IMR-90 (cell line): Measurements from ENCODE around the gene LONP1. TPM values are rescaled to one million over a fixed set of nuclear protein-coding genes. Genes with fewer than 3 reads are reported as not detected.

ENCODE experiments used
- ATAC-seq: fragments of 200-7000 bp; cut with Tn5 transposase; 2 replicates; pipeline ENCODE4 v1.9.1; 2020; ENCODE audit warnings: low read depth, mild to moderate bottlenecking, moderate library complexity
- BruUV-seq: library from RNA; stranded (reverse); fragments of 400-500 nt; replicated peaks from 2 replicates; lab custom pipeline; 2021; lab: Mats Ljungman, UMichigan
- CTCF ChIA-PET: fragments of 300-600 bp; formaldehyde crosslinking; extraction: SDS; loops from one replicate; lab custom pipeline; 2021; ENCODE audit warnings: antibody characterized with exemption; lab: Yijun Ruan, JAX
- POLR2A ChIA-PET: fragments of 300-600 bp; sonication (Branson Sonifier 250); formaldehyde crosslinking; loops from one replicate; lab custom pipeline; 2022; ENCODE audit warnings: antibody characterized with exemption; ENCODE audit not compliant: unreplicated experiment; lab: Charles Lee
- DNase-seq: peaks from one replicate; pipeline ENCODE4 v3.0.0; 2013
- H2AFZ ChIP-seq: replicated peaks from 2 replicates; pipeline ENCODE3; 2013; ENCODE audit warnings: low read length, mild to moderate bottlenecking; ENCODE audit not compliant: poor library complexity
- H2AK5ac ChIP-seq: 2 replicates; pipeline ENCODE4 v1.6.1; 2013; ENCODE audit warnings: low read depth, low read length, inconsistent platforms
- H2AK9ac ChIP-seq: replicated peaks from 2 replicates; pipeline ENCODE3; 2013; ENCODE audit warnings: mild to moderate bottlenecking, low read depth, low read length, moderate library complexity; ENCODE audit not compliant: poor library complexity
- H2BK120ac ChIP-seq: 2 replicates; pipeline ENCODE4 v1.6.1; 2013; ENCODE audit warnings: low read depth, low read length, inconsistent platforms
- H2BK15ac ChIP-seq: 3 replicates; pipeline ENCODE4 v1.6.1; 2013; ENCODE audit warnings: low read depth, low read length, inconsistent platforms
- H2BK20ac ChIP-seq: 2 replicates; pipeline ENCODE4 v1.6.1; 2013; ENCODE audit warnings: low read depth, mild to moderate bottlenecking, inconsistent platforms, low read length, moderate library complexity
- H2BK5ac ChIP-seq: 2 replicates; pipeline ENCODE4 v1.6.1; 2013; ENCODE audit warnings: mild to moderate bottlenecking, low read depth, low read length, inconsistent platforms; ENCODE audit not compliant: poor library complexity, severe bottlenecking
- H3K14ac ChIP-seq: replicated peaks from 2 replicates; pipeline ENCODE4 v1.6.1; 2013; ENCODE audit warnings: low read depth, low read length, inconsistent platforms
- H3K18ac ChIP-seq: 2 replicates; pipeline ENCODE4 v1.6.1; 2013; ENCODE audit warnings: low read depth, low read length, control low read depth
- H3K23ac ChIP-seq: 2 replicates; pipeline ENCODE4 v1.6.1; 2013; ENCODE audit warnings: low read depth, low read length, inconsistent platforms
- H3K27ac ChIP-seq: 2 replicates; pipeline ENCODE4 v1.5.1; 2013; ENCODE audit warnings: mild to moderate bottlenecking, control low read depth, low read length; ENCODE audit not compliant: insufficient read depth
- H3K27me3 ChIP-seq: 2 replicates; pipeline ENCODE4 v1.6.1; 2013; ENCODE audit warnings: low read length; ENCODE audit not compliant: control insufficient read depth, insufficient read depth
- H3K36me3 ChIP-seq: 2 replicates; pipeline ENCODE4 v1.6.1; 2013; ENCODE audit warnings: low read length, mixed read lengths; ENCODE audit not compliant: control insufficient read depth, insufficient read depth
- H3K4ac ChIP-seq: 2 replicates; pipeline ENCODE4 v1.6.1; 2013; ENCODE audit warnings: low read depth, low read length, inconsistent platforms
- H3K4me1 ChIP-seq: 2 replicates; pipeline ENCODE4 v1.6.1; 2013; ENCODE audit warnings: low read length, mixed read lengths; ENCODE audit not compliant: control insufficient read depth, insufficient read depth
- H3K4me2 ChIP-seq: 2 replicates; pipeline ENCODE4 v1.6.1; 2013; ENCODE audit warnings: low read depth, mild to moderate bottlenecking, control low read depth, low read length, moderate library complexity
- H3K4me3 ChIP-seq: 2 replicates; pipeline ENCODE4 v1.5.1; 2013; ENCODE audit warnings: low read depth, mild to moderate bottlenecking, control low read depth, low read length, moderate library complexity; ENCODE audit not compliant: insufficient read depth
- H3K56ac ChIP-seq: 2 replicates; pipeline ENCODE4 v1.6.1; 2013; ENCODE audit warnings: low read length, inconsistent platforms; ENCODE audit not compliant: insufficient read depth; ENCODE audit errors: extremely low read depth
- H3K79me1 ChIP-seq, 2 experiments: 2 replicates each; pipeline ENCODE4 v1.6.1; 2013; ENCODE audit warnings: low read length in 2 of 2, inconsistent platforms in 1 of 2, low read depth in 1 of 2
- H3K9ac ChIP-seq: 2 replicates; pipeline ENCODE4 v1.6.1; 2013; ENCODE audit warnings: low read depth, low read length, control low read depth
- H3K9me1 ChIP-seq: 2 replicates; pipeline ENCODE4 v1.6.1; 2013; ENCODE audit warnings: low read length, inconsistent platforms; ENCODE audit not compliant: insufficient read depth
- H3K9me3 ChIP-seq: 2 replicates; pipeline ENCODE4 v1.6.1; 2013; ENCODE audit warnings: low read length; ENCODE audit not compliant: control insufficient read depth, insufficient read depth
- H4K20me1 ChIP-seq: 2 replicates; pipeline ENCODE4 v1.6.1; 2013; ENCODE audit warnings: low read length, inconsistent platforms; ENCODE audit not compliant: insufficient read depth
- H4K5ac ChIP-seq: 2 replicates; pipeline ENCODE4 v1.6.1; 2013; ENCODE audit warnings: mild to moderate bottlenecking, low read depth, low read length, control low read depth
- H4K8ac ChIP-seq, 2 experiments: 2 replicates each; pipeline ENCODE4 v1.6.1; 2013; ENCODE audit warnings: low read depth in 2 of 2, low read length in 2 of 2, control low read depth in 1 of 2, inconsistent platforms in 1 of 2
- H4K91ac ChIP-seq: 2 replicates; pipeline ENCODE4 v1.6.1; 2013; ENCODE audit warnings: low read depth, low read length, inconsistent platforms; ENCODE audit not compliant: insufficient read depth
- SMC3 ChIP-seq: fragments of 150-350 bp; IDR thresholded peaks from 2 replicates; pipeline ENCODE4 v1.6.1; 2016; ENCODE audit warnings: low read depth, mild to moderate bottlenecking, antibody characterized with exemption, low read length, moderate library complexity
- USF2 ChIP-seq: fragments of 150-350 bp; IDR thresholded peaks from 2 replicates; pipeline ENCODE4 v1.6.1; 2017; ENCODE audit warnings: mild to moderate bottlenecking, antibody characterized with exemption, low read length, low read depth
- WGBS, 2 experiments: methylation state at CpG; one replicate each; pipeline versions ENCODE4 v1.1.5 to v1.1.7; 2013; ENCODE audit warnings: missing lambda C conversion rate in 2 of 2; ENCODE audit not compliant: insufficient read length in 1 of 2; ENCODE audit errors: extremely low coverage in 2 of 2; 5-methylcytosine and 5-hydroxymethylcytosine counted together
- dilution Hi-C: fragments of 300-500 bp; cut with HindIII; formaldehyde crosslinking; loops from one replicate; pipeline ENCODE4 v1.14.3; 2018; ENCODE audit warnings: low sequenced_read_pairs; ENCODE audit not compliant: unreplicated experiment
- in situ Hi-C: fragments of 300-500 bp; cut with MboI; formaldehyde crosslinking; loops from 3 replicates; pipeline ENCODE4 v1.14.3; 2019; ENCODE audit warnings: low sequenced_read_pairs, inconsistent platforms, mixed read lengths
- intact Hi-C: fragments of 100-400 bp; cut with micrococcal nuclease; formaldehyde crosslinking; loops from 2 replicates; pipeline ENCODE4 v1.10.0; 2022
- polyA plus RNA-seq, 3 experiments: library from polyadenylated mRNA; depleted of rRNA; stranded (reverse); fragments of >200 nt; gene quantifications; 2 replicates each; pipeline ENCODE4 v1.2.3, GENCODE V29; 2012; ENCODE audit warnings: low replicate concordance in 1 of 3
- total RNA-seq: library from RNA; depleted of rRNA; stranded (reverse); fragments of >200 nt; gene quantifications from 2 replicates; pipeline ENCODE4 v1.2.3, GENCODE V29; 2012

LONP1 gene
- total and polyA plus RNA-seq, 2 of the 4 experiments (the other 2 are of a cell fraction): 64.2 to 93.2 TPM

GRCh38 chr19:5714816-5715215 lies 5.1 kb downstream of the LONP1 start:
- intact Hi-C loops (no loop called here), dilution Hi-C loops (no loop called here), in situ Hi-C loops (no loop called here)
- Histone ChIP-seq H3K36me3 (peaks cover 44% of the 10 kb centered on the region), H4K5ac (no peak overlapping the region), H2BK5ac (no peak overlapping the region), H2BK15ac (no peak overlapping the region), H4K20me1 (peaks cover 59% of the 10 kb centered on the region), H3K4ac (no peak overlapping the region), H3K4me2 (no peak overlapping the region), H3K27me3 (no peaks in the 10 kb centered on the region), H3K23ac (no peak overlapping the region), H3K79me1 (peaks cover 13 to 65% of the 10 kb centered on the region in 2 experiments; a peak in 3 of 4 replicates), H2BK120ac (no peak overlapping the region), H3K9me1 (peaks cover 9% of the 10 kb centered on the region), H2BK20ac (no peak overlapping the region), H3K18ac (no peak overlapping the region), H2AK9ac (no peak overlapping the region), H4K91ac (no peak overlapping the region), H4K8ac (no peak overlapping the region), H3K4me1 (peaks cover 4% of the 10 kb centered on the region), H2AFZ (no peak overlapping the region), H3K14ac (no peak overlapping the region), H3K9me3 (no peaks in the 10 kb centered on the region), H3K4me3 (no peak overlapping the region), H2AK5ac (no peak overlapping the region), H3K9ac (no peak overlapping the region), H3K56ac (no peak overlapping the region), H3K27ac (no peak overlapping the region)
- ATAC-seq: no peak
- WGBS, 2 experiments: no CpG with 5 or more reads among the region's 10 CpGs
- BruUV-seq: no TSS peak
- no peak for TF ChIP-seq SMC3
- TF ChIP-seq USF2: no peak
- DNase-seq: no peak
- POLR2A ChIA-PET: no interaction called here
- CTCF ChIA-PET: interaction anchor here (0.6 kb wide), 1 partner anchor 79 kb away, joined by 5 read pairs; no protein-coding TSS in a partner anchor
